HG03139 (cell line): ENCODE measurements around the gene SLC16A2.
"Not testable (repeated sequence)": the region's sequence is repeated elsewhere in the genome, so short reads cannot be mapped to it uniquely, and the experiment has no call there.

Experiments used
- ATAC-seq: cut with Tn5 transposase; IDR thresholded peaks from one replicate; pipeline ENCODE4 v1.9.1; 2021; ENCODE audit not compliant: unreplicated experiment

Gene SLC16A2

DNA sequence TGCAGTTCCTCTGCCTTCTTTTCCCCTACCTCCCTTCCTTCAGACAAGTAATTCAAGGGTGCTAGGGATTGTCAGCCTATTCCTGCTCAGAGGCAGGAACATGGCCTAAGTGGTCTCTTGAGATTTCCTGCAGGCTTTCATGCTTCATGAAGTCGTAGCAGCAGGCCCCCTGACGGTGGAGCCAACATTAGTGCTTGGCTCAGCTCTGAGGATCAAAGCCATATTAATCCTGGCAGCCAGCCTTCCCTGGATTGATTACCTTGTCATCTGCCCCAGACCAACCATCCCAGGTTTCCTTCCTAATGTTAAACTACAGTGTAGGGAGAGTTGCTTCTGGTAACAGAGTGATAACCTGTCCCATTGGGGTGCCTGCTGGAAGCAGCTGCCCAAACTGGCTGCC, 84.1 kb downstream of the SLC16A2 start:
- no peak for ATAC-seq

DNA sequence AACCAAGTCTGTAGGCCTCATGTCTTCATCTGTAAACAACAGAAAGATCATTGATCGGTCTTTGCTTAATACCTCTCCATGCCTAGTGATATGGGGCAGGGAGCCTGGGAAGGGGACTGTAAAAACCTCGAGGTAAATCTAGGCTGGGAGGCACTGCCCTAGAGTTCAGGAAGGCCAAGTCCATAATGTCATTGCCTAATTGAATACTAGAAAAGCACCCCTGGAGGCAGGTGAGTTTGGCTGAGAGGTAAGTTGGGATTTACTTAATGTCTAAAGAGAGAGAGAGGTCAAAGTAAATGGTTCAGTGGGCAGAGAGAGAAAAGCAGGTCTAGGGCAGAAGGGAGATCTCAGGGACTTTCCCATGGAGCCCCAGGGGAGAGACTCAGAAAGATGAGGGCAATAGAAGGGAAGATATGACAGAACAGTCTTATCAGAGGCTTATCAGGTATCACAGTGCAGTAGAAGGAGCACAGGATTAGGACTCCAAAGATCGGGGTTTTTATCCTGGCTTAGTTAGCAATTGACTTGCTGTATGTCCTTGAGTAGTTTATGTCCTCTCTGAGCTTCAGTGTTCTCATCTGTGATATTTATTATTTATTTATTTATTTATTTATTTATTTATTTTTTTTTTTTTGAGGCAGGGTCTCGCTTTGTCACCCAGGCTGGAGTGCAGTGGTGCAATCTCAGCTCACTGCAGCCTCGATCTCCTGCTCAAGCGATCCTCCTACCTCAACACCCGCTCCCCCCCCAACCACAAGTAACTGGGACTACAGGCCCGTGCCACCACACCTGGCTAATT, 85.2 kb downstream of the SLC16A2 start:
- ATAC-seq: peak; percentile 78

DNA sequence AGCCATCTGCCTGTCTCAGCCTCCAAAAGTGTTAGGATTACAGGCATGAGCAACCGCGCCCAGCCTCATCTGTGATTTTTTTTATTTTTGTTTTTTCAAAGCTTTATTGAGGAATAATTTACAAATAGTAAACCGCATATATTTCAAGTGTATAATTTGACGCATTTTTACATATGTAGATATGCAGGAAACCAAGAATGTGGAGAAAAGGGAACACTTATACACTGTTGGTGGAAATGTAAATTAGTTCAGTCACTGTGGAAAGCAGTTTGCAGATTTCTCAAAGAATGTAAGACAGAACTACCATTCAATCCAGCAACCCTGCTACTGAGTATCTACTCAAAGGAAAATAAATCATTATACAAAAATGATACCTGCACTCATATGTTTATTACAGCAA, 85.9 kb downstream of the SLC16A2 start:
- no peak for ATAC-seq

DNA sequence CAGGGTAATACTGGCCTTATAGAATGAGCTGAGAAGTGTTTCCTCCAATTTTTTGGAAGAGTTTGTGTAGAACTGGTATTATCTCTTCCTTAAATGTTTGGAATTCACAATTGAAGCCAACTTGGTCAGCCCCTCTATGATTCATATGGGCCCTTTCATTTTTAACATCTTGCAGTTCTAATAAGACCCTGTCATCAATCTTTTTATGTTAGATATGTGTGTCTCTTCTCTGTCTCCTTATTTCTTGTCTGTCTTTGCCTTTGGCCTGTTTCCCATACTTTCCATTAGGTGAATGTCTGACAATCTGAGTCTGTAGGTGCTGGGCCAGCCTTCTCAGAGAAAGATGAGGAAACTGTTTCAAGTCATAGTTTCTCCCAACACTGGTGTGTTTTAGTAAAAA, 88.7 kb downstream of the SLC16A2 start:
- ATAC-seq: no peak

DNA sequence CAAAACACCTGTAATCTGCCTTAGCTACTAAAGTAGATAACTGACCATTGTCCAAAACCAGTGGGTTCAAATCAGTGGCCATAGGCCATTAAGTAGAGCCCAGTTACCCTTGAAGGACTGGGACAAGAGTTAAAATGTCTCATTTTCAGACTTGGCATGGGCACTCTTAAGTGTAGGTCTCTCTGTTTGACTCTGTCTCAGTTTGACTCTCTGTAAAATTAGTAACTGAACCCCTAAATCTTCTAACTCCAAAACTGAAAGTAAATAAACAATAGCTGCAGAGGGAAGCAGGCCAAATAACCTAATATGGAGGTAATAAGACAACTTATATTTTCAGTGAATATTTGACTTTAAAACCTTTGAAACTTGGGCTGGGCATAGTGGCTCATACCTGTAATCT, 89.1 kb downstream of the SLC16A2 start:
- no peak for ATAC-seq

DNA sequence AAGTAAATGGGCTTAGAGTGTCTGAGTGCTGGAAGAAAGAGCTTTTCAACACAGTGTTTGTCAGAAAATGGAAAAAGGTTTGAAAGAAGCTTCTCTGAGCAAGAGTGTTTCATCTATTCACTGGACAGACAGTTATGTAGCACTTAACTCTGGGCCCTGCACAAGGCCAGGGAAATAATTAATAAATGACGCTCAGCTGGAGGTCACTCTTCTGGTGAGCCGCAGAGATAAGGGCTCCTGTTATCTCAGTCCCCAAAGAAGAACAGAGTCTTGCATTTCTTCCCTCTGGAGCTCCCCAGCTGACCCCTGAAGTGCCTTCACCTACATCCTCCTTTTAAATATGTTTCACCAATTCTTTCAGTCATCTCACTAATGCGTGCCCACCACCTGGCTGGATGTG, 90.4 kb downstream of the SLC16A2 start:
- no peak for ATAC-seq

DNA sequence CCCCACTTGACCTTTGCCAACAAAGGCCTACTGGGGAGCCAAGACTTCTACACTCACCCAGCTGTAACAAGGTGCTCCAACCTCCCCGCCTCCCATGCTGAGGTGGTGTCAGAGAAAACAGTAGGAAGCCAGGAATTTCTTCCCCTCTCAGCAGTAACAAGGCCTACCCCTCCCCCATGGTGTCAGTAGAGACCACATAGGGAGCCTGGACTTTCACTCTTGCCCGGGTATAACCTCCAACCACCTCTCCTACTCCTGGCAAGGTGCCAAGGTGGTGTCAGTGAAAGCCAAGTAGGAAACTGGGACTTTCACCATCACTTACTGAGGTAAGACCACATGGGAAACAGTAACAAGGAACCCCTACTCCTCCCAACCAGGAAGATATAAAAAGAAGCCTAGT, 93.1 kb downstream of the SLC16A2 start:
- ATAC-seq: no peak

DNA sequence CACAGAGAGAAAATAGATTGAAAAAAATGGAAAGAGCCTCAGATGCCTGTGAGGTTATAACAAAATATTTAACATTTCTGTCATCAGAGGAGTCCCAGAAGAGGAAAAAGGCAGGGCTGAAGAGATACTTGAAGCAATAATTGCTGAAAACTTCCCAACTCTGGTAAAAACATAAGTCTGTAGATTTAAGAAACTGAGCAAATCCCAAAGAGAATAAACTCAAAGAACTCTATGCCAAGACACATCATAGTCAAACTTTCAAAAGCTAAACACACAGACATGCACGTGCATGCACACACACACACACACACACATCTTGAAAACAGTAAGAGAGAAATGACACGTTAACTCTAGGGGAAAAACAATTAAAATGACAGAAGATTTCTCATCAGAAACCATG, 94.1 kb downstream of the SLC16A2 start:
- ATAC-seq: no peak

DNA sequence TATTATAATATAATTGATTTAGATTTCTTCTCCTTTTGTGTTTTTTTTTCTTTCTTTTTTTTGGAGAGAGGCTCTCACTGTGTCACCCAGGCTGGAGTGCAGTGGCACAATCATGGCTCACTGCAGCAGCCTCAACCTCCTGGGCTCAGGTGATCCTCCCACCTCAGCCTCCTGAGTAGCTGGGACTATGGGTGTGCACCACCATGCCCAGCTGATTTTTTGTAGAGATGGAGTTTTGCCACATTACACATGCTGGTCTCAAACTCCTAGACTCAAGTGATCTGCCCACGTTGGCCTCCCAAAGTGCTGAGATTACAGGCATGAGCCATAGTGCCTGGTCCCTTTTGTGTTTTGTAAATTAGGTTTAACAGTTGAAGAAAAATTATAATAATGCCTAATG, 94.7 kb downstream of the SLC16A2 start:
- not testable (repeated sequence) for ATAC-seq

DNA sequence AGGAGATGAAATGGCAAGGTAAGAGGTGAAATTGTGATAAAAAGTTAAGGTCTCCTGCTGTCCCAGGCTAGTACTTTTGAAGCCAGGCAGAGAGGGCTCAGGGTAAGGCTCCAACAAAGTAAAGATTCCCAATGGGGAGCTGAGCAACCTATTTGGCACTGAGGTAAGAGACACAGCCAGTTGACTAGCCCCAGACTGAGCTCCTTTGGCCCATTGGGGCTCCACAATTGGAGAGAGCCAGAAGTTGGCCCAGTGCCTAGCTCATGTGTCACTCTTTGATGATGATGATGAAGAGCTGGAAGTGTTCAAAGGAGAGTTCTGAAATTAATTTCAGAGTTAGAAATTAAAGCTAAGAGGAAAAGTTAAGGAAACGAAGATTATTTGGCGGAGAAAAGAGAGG, 98.6 kb downstream of the SLC16A2 start:
- ATAC-seq: no peak

DNA sequence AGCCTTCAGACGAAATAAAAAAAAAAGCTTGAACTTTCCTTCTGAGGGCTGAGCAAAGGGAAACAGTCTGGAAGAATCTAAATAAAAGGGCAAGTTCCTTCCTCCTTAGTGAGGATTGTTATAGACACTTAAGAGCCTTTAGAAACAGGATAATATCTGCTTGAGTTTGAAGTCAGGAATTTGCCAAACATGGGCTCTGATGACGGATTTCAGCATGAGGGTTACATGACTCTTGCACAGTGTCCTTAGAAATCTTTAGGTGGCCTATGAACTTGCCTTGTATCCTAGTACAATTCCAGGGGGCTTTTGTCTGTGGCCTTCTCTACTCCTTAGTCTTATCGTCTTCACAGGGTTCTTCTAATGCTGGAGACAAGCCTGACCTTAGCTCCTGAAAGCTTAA, 99.0 kb downstream of the SLC16A2 start:
- ATAC-seq: no peak

DNA sequence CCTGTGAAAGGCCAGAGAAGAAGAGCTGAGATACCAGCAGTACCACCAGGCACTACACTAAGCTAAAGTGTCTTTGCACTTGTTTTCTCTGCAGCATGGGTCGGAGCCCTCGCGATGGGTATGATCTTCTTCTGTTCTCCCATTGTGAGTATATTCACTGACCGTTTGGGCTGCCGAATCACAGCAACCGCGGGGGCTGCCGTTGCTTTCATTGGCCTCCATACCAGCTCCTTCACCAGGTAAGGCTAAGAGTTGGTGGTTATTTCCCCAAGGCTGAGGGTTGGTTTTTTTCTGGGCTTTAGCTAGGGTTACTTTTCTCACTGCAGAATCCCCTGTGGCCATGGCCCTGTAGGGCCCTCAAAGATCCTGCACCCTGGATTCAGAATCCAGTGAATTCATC, 99.6 kb downstream of the SLC16A2 start:
- ATAC-seq: no peak

DNA sequence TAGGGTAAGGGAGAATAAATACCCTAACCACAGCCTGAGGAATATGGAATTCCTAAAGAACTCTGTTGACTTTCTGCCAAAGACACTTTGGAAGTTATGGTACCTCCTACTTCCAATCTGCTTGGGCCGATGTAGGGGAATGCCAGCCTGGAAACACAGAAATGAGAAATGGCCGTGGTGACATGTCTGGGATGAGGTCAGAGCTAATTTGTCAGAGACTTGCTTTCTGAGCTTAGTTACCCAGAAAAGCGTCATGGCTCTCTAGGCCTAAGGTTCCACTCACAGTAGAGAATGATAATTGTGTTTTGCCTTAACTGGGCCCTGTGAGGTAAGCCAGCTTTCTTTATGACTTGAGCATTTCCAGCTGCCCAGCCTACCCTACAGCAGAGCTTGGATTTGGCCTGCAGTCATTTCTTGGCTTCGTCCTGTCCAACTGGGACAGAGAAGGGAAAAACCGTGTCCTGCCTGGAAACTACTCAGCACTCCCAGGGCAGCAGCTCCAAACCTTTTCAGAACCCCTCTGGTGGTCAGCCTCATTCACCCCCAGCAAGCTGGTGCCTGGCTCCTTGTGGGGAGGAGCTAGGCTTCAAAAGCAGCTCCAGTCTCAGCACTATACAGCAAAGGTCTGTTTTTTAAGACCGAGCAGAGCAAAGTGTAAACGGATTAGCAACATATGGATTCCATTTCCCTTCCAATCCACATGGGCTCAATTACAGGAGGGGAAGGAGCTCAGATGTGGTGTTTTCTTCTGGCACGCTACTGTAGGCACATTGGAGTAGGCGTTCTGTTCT, 100.9 kb downstream of the SLC16A2 start:
- no peak for ATAC-seq

DNA sequence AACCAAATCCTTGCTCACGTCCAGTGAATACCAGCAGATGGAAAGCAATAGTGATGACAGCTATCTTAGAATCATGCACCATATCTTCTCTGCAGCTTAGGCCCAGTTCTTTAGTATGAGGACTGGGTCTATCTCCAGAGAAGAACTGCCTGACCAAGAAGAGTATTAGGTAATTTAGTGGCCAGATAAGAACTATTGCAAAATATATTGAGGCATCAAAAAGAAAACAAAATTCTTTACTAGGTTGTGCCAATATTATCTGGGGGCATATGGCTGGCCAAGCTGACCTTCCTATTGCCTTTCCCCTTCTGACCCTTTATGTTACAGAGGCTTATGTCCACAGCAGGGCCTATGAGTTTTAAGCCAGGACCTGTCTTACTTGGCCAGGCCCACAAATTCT, 101.9 kb downstream of the SLC16A2 start:
- no peak for ATAC-seq

DNA sequence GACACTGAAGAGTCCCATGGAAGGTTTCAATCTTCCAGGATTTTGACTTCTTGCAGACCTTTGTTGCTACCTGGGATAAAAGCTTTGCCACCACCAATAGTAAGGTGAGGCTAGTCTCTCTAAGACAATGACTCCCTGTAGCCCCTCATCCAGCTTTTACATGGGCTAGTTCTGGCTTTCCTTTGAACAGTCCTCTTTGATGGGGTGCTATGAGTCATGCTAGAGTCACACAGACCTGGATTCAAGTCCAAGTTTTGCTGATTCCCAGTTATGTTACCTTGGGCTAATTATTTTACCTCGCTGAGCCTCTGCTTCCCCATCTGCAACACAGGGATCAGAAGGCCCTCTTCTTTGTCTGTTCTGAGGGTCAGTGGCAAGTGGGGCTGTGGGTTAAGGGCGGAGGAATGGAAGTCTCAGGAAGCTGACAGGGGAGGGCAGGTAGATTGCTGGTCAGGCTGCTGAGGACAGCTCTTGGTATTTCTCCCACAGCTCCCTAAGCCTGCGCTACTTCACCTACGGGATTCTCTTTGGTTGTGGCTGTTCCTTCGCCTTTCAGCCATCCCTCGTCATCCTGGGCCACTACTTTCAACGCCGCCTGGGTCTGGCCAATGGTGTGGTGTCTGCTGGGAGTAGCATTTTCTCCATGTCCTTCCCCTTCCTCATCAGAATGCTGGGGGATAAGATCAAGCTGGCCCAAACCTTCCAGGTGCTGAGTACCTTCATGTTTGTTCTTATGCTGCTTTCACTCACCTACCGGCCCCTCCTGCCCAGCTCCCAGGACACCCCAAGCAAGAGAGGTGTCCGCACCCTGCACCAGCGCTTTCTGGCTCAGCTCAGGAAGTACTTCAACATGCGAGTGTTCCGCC, 102.8 kb downstream of the SLC16A2 start:
- ATAC-seq: no peak

DNA sequence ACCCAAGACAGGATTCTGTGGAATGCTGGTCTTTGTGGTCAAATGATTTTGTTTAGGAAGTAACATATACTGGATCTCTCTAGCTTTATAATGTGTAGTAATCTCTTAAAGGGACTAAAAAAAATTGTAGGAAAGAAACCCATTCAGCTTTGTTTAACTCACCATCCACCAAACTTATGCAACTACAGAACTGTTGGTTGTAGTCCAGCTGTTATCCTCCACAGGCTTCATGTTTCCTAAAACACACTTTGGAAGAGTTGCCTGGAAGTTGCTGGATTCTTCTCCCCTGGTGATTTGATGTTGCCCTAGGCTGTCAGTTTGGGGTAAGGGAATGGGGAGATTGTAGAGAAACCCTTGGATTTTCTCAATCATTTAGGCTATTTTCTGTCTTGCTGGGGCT, 103.8 kb downstream of the SLC16A2 start:
- no peak for ATAC-seq

DNA sequence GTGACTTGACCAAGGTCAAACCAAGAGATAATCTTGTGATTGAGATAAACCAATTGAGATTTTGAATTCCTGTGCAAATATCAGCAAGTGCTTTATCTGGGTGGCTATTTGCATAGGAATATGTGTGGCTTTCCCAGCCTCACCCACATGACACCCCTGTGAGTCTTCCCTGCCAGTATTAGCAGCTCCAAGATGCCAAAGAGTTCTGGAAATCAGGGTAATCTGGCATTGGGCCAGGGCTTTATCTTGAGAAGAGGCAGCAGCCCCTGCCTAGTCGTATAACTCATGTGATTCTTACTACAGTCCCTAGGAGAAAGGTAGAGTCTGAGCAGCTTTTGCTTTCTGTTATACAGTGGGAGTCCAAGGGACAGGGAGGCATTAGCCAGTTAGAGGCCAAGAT, 105.5 kb downstream of the SLC16A2 start:
- ATAC-seq: no peak

DNA sequence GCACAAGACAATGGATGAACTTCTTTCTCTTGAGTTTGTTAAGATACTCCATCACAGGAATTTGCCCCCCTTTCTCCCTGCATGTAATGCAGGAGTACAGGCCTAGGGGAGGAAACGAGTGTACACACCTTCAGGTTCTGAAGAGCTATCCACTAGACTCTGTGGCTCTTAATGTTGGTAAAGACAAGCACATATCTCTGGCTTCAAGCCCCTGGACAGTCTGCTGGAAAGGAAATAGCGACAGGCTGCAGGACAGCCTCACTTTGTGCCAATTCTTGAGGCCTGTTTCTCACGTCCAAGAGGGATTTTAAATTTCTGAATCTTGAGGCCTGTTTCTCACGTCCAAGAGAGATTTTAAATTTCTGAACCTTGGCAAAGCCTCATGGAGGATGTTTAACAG, 106.1 kb downstream of the SLC16A2 start:
- ATAC-seq: no peak

DNA sequence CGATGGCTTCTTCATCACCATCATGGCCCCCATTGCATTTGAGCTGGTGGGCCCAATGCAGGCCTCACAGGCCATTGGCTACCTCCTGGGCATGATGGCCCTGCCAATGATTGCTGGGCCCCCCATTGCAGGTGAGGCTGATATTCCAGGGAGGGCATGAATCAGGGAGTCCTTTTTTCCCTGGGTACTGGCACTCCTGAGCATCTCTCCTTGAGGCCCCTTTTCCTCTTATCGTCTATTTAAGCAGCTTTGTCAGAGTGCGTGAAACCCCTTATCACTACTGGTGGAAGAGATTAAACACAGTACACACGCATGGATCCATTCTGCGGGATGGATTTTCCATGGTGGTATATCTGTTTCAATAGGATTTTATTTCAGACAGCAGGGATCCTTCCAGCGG, 108.0 kb downstream of the SLC16A2 start:
- no peak for ATAC-seq

DNA sequence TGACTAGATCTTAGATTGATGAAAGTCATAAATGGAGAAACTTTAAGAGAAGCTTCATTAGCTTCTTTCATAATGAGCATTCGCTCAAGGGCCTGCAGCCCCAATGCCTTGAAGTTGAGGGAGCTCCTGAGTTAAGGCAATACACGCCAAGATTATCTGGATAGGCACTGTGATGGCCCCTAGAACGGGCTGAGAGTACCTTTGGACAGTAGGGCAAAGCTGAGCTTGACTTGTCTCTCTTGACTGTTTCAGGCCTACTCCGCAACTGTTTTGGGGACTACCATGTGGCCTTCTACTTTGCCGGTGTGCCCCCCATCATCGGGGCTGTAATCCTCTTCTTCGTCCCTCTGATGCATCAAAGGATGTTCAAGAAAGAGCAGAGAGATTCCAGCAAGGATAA, 109.8 kb downstream of the SLC16A2 start:
- ATAC-seq: no peak

DNA sequence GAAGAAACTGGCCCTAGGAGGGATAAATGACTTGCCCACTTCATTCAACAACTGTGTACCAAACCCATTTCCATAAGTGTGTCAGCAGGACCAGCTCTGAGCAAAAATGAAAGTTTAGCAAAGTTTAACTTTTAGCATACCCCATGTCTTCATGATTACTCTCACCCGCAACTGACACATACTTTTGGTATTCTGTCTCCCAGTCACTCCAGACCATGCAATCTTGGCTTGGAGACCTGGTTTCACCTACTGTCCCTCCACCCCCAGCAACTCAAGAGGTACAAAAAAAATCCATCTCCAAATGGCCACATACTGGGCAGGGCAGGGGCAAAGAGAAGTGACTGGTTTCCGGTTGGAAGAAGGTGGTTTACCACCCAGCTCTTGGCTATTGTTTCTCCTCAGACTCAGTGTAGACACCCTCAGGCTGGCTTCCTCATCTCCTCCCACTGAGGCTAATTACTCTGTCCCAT, 113.3 kb downstream of the SLC16A2 start:
- no peak for ATAC-seq

DNA sequence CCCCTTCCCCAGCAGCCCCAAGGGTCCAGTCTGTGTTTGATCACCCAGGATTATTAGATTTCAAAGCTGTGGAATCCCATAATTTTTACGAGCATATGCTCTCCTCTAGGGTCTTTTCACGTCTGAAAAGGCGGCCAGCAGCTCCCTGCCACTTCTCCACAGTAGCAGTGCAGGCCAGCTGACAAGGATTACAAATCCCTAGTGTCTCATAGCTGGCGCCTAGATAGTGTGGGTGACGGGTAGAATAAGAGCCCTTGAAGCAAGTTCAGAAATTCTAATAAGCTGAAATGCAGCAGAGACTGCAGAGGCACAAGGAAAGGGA, 113.8 kb downstream of the SLC16A2 start:
- no peak for ATAC-seq
